Measurements from ENCODE around the gene NPSR1.
"Not testable (repeated sequence)": the region's sequence is repeated elsewhere in the genome, so short reads cannot be mapped to it uniquely, and the experiment has no call there.

NPSR1 gene

GRCh38 chr7:34622771-34623250 is 35.2 kb upstream of the NPSR1 start:
- no peak overlapping the region for H2BK5ac ChIP-seq (ENCODE audit: low read depth, low read length, poor library complexity, severe bottlenecking)

DNA sequence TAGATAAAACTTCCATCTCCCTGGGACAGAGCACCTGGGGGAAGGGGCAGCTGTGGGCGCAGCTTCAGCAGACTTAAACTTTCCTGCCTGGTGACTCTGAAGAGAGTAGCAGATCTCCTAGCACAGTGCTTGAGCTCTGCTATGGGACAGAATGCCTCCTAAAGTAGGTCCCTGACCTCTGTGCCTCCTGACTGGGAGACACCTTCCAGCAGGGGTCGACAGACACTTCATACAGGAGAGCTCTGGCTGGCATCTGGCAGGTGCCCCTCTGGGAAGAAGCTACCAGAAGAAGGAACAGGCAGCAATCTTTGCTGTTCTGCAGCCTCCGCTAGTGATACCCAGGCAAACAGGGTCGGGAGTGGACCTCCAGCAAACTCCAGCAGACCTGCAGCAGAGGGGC is 29.4 kb upstream of the NPSR1 start:
- not testable (repeated sequence) for H3K4ac ChIP-seq (ENCODE audit: low read depth in 1 of 2, low read length in 2 of 2); H3K9ac ChIP-seq (ENCODE audit: low read length); H2BK5ac ChIP-seq (ENCODE audit: low read depth, low read length, poor library complexity, severe bottlenecking); H2BK15ac ChIP-seq (ENCODE audit: low read depth, poor library complexity, severe bottlenecking); H3K79me1 ChIP-seq (replicated peaks; ENCODE audit: low read length, poor library complexity, severe bottlenecking); H3K23ac ChIP-seq (ENCODE audit: low read length in 2 of 2); H4K8ac ChIP-seq (ENCODE audit: low read length); H3K36me3 ChIP-seq (ENCODE audit: control insufficient read depth in 1 of 2, insufficient read depth in 2 of 2, low read depth in 1 of 2, low read length in 2 of 2); H3K4me1 ChIP-seq (ENCODE audit: control insufficient read depth, insufficient read depth, low read depth, low read length); H3K14ac ChIP-seq (ENCODE audit: low read length in 2 of 2); H3K27me3 ChIP-seq (ENCODE audit: control insufficient read depth in 1 of 2, insufficient read depth in 1 of 2, low read length in 2 of 2); H3K4me2 ChIP-seq (ENCODE audit: low read length, poor library complexity, severe bottlenecking); H3K27ac ChIP-seq (ENCODE audit: low read length, poor library complexity, severe bottlenecking); H2AFZ ChIP-seq (ENCODE audit: low read depth, low read length); H3K9me3 ChIP-seq (ENCODE audit: control insufficient read depth, low read length); H3K4me3 ChIP-seq (ENCODE audit: insufficient read depth in 1 of 2, low read depth in 1 of 2, low read length in 2 of 2); H2BK12ac ChIP-seq (ENCODE audit: low read length in 2 of 2); H2AK5ac ChIP-seq (ENCODE audit: low read length, severe bottlenecking); H3K18ac ChIP-seq (ENCODE audit: low read depth in 1 of 2, low read length in 2 of 2); H4K91ac ChIP-seq (ENCODE audit: low read length); DNase-seq; H2BK120ac ChIP-seq (ENCODE audit: low read depth, low read length)
- 51% methylated on average over 4 of the region's 4 CpGs for WGBS

More at GRCh38 chr7:34622771-34623250, 35.2 kb upstream of the NPSR1 start:
- no peak overlapping the region for H2BK12ac ChIP-seq (ENCODE audit: low read length in 2 of 2)
- no peak for DNase-seq
- no peak overlapping the region for H3K18ac ChIP-seq (ENCODE audit: low read depth in 1 of 2, low read length in 2 of 2)
- no peaks in the 10 kb centered on the region for H3K79me1 ChIP-seq (replicated peaks; ENCODE audit: low read length, poor library complexity, severe bottlenecking)
- no peak overlapping the region for H4K8ac ChIP-seq (ENCODE audit: low read length)
- H3K27ac ChIP-seq (ENCODE audit: low read length, poor library complexity, severe bottlenecking) = no peak overlapping the region
- H3K4me1 ChIP-seq (ENCODE audit: control insufficient read depth, insufficient read depth, low read depth, low read length) = no peaks in the 10 kb centered on the region
- no peak overlapping the region for H2AK5ac ChIP-seq (ENCODE audit: low read length, severe bottlenecking)
- H3K36me3 ChIP-seq (ENCODE audit: control insufficient read depth in 1 of 2, insufficient read depth in 2 of 2, low read depth in 1 of 2, low read length in 2 of 2) = no peaks in the 10 kb centered on the region
- no peak overlapping the region for H3K4me2 ChIP-seq (ENCODE audit: low read length, poor library complexity, severe bottlenecking)
- no peaks in the 10 kb centered on the region for H3K9me3 ChIP-seq (ENCODE audit: control insufficient read depth, low read length)
- no peak overlapping the region for H3K23ac ChIP-seq (ENCODE audit: low read length in 2 of 2)
- no peak overlapping the region for H3K14ac ChIP-seq (ENCODE audit: low read length in 2 of 2)
- no peak overlapping the region for H2BK120ac ChIP-seq (ENCODE audit: low read depth, low read length)
- no peak overlapping the region for H3K4me3 ChIP-seq (ENCODE audit: insufficient read depth in 1 of 2, low read depth in 1 of 2, low read length in 2 of 2)
- no peak overlapping the region for H4K91ac ChIP-seq (ENCODE audit: low read length)
- no peak overlapping the region for H3K4ac ChIP-seq (ENCODE audit: low read depth in 1 of 2, low read length in 2 of 2)
- no peaks in the 10 kb centered on the region for H3K27me3 ChIP-seq (ENCODE audit: control insufficient read depth in 1 of 2, insufficient read depth in 1 of 2, low read length in 2 of 2)
- 83% methylated on average over 4 of the region's 4 CpGs for WGBS
- H3K9ac ChIP-seq (ENCODE audit: low read length) = no peak overlapping the region
- H2BK15ac ChIP-seq (ENCODE audit: low read depth, poor library complexity, severe bottlenecking) = no peak overlapping the region
- H2AFZ ChIP-seq (ENCODE audit: low read depth, low read length) = no peak overlapping the region

- no peak overlapping the region for H2AFZ ChIP-seq (ENCODE audit: low read depth, low read length)
- H2BK15ac ChIP-seq (ENCODE audit: low read depth, poor library complexity, severe bottlenecking) = no peak overlapping the region
- H3K18ac ChIP-seq (ENCODE audit: low read depth in 1 of 2, low read length in 2 of 2) = no peak overlapping the region
- no peak overlapping the region for H3K4me2 ChIP-seq (ENCODE audit: low read length, poor library complexity, severe bottlenecking)
- H3K4ac ChIP-seq (ENCODE audit: low read depth in 1 of 2, low read length in 2 of 2) = no peak overlapping the region
- peaks cover 1% of the 10 kb centered on the region for H3K4me1 ChIP-seq (ENCODE audit: control insufficient read depth, insufficient read depth, low read depth, low read length)
- no peak for DNase-seq
- no peak overlapping the region for H2AK5ac ChIP-seq (ENCODE audit: low read length, severe bottlenecking)
- no peak overlapping the region for H2BK12ac ChIP-seq (ENCODE audit: low read length in 2 of 2)
- peaks cover 0 to 3% of the 10 kb centered on the region in 2 experiments for H3K27me3 ChIP-seq (ENCODE audit: control insufficient read depth in 1 of 2, insufficient read depth in 1 of 2, low read length in 2 of 2)
- H3K79me1 ChIP-seq (replicated peaks; ENCODE audit: low read length, poor library complexity, severe bottlenecking) = no peaks in the 10 kb centered on the region
- H3K4me3 ChIP-seq (ENCODE audit: insufficient read depth in 1 of 2, low read depth in 1 of 2, low read length in 2 of 2) = no peak overlapping the region
- H3K36me3 ChIP-seq (ENCODE audit: control insufficient read depth in 1 of 2, insufficient read depth in 2 of 2, low read depth in 1 of 2, low read length in 2 of 2) = no peaks in the 10 kb centered on the region
- no peak overlapping the region for H4K91ac ChIP-seq (ENCODE audit: low read length)
- no peak overlapping the region for H3K9ac ChIP-seq (ENCODE audit: low read length)
- no peak overlapping the region for H3K27ac ChIP-seq (ENCODE audit: low read length, poor library complexity, severe bottlenecking)
- H3K9me3 ChIP-seq (ENCODE audit: control insufficient read depth, low read length) = no peaks in the 10 kb centered on the region
- no peak overlapping the region for H2BK120ac ChIP-seq (ENCODE audit: low read depth, low read length)
- no peak overlapping the region for H2BK5ac ChIP-seq (ENCODE audit: low read depth, low read length, poor library complexity, severe bottlenecking)
- H3K23ac ChIP-seq (ENCODE audit: low read length in 2 of 2) = no peak overlapping the region
- H3K14ac ChIP-seq (ENCODE audit: low read length in 2 of 2) = no peak overlapping the region
- 79% methylated on average over 4 of the region's 4 CpGs for WGBS
- no peak overlapping the region for H4K8ac ChIP-seq (ENCODE audit: low read length)
Measured at GRCh38 chr7:34652809-34653208, 5.2 kb upstream of the NPSR1 start.

DNA sequence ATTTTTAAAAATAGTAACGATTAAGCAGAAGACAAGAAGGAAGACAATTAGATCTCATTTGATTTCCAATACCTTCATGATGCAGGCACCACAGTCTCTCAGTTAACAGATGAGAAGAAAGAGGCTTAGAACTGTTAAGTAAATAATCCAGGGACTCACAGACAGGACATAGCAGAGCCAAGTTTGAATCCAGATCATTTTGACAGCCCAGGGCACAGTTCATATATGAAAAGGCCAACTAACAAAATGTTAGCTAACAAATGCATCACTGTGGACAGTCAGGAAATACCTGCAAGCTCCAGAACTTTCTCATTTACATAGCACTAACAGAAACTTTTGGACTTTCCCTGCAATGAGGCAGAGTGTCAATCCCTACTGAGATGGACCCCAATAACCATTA is 4.2 kb upstream of the NPSR1 start:
- Histone ChIP-seq H3K9me3 (ENCODE audit: control insufficient read depth, low read length) (no peaks in the 10 kb centered on the region), H2BK12ac (ENCODE audit: low read length in 2 of 2) (no peak overlapping the region), H3K4ac (ENCODE audit: low read depth in 1 of 2, low read length in 2 of 2) (no peak overlapping the region), H2BK120ac (ENCODE audit: low read depth, low read length) (no peak overlapping the region), H3K9ac (ENCODE audit: low read length) (no peak overlapping the region), H3K18ac (ENCODE audit: low read depth in 1 of 2, low read length in 2 of 2) (no peak overlapping the region), H3K27ac (ENCODE audit: low read length, poor library complexity, severe bottlenecking) (no peak overlapping the region), H4K8ac (ENCODE audit: low read length) (no peak overlapping the region), H2AFZ (ENCODE audit: low read depth, low read length) (no peak overlapping the region), H3K4me3 (ENCODE audit: insufficient read depth in 1 of 2, low read depth in 1 of 2, low read length in 2 of 2) (no peak overlapping the region), H3K14ac (ENCODE audit: low read length in 2 of 2) (no peak overlapping the region), H3K27me3 (ENCODE audit: control insufficient read depth in 1 of 2, insufficient read depth in 1 of 2, low read length in 2 of 2) (peaks cover 0 to 6% of the 10 kb centered on the region in 2 experiments), H4K91ac (ENCODE audit: low read length) (no peak overlapping the region), H3K4me2 (ENCODE audit: low read length, poor library complexity, severe bottlenecking) (no peak overlapping the region), H2BK5ac (ENCODE audit: low read depth, low read length, poor library complexity, severe bottlenecking) (no peak overlapping the region), H3K4me1 (ENCODE audit: control insufficient read depth, insufficient read depth, low read depth, low read length) (peaks cover 3% of the 10 kb centered on the region), H3K23ac (ENCODE audit: low read length in 2 of 2) (no peak overlapping the region), H2AK5ac (ENCODE audit: low read length, severe bottlenecking) (no peak overlapping the region), H3K36me3 (ENCODE audit: control insufficient read depth in 1 of 2, insufficient read depth in 2 of 2, low read depth in 1 of 2, low read length in 2 of 2) (no peaks in the 10 kb centered on the region), H2BK15ac (ENCODE audit: low read depth, poor library complexity, severe bottlenecking) (no peak overlapping the region), H3K79me1 (replicated peaks; ENCODE audit: low read length, poor library complexity, severe bottlenecking) (no peaks in the 10 kb centered on the region)
- 86% methylated on average over 1 of the region's 1 CpG for WGBS
- DNase-seq = no peak
